Spinal cord (tissue), 10 donors: Measurements from ENCODE around the gene PEPD. TPM values are rescaled to one million over a fixed set of nuclear protein-coding genes. Genes with fewer than 3 reads are reported as not detected.

Experiments
- DNase-seq, 6 donors: peaks; one replicate each; pipeline versions ENCODE4 v3.0.0 to v3.0.0-alpha.2; 2013 to 2015; ENCODE audit warnings: low spot score in 6 of 6, low read depth in 4 of 6
- H3K27ac ChIP-seq: one replicate; pipeline ENCODE4 v1.5.1; 2013; ENCODE audit warnings: low read depth, low read length, control low read depth
- H3K27me3 ChIP-seq: one replicate; pipeline ENCODE4 v1.6.1; 2013; ENCODE audit warnings: low read length; ENCODE audit not compliant: control insufficient read depth, insufficient read depth
- H3K36me3 ChIP-seq: one replicate; pipeline ENCODE4 v1.6.1; 2013; ENCODE audit warnings: low read length; ENCODE audit not compliant: control insufficient read depth, insufficient read depth
- H3K4me1 ChIP-seq: one replicate; pipeline ENCODE4 v1.6.1; 2013; ENCODE audit warnings: low read length; ENCODE audit not compliant: control insufficient read depth, insufficient read depth
- H3K4me3 ChIP-seq: one replicate; pipeline ENCODE4 v1.5.1; 2013; ENCODE audit warnings: low read depth, low read length, control low read depth
- H3K9me3 ChIP-seq: one replicate; pipeline ENCODE4 v1.6.1; 2013; ENCODE audit warnings: low read length; ENCODE audit not compliant: control insufficient read depth, insufficient read depth
- WGBS: methylation state at CpG from one replicate; pipeline ENCODE4 v1.1.5; 2013; ENCODE audit warnings: missing lambda C conversion rate; ENCODE audit not compliant: insufficient coverage; 5-methylcytosine and 5-hydroxymethylcytosine counted together
- polyA plus RNA-seq, 2 donors: library from polyadenylated mRNA; unstranded; fragments of 120-200 nt; gene quantifications; one replicate each; pipeline ENCODE4 v1.2.1, GENCODE V29; 2013; ENCODE audit not compliant: insufficient read length in 2 of 2
- total RNA-seq, 2 donors: library from RNA; depleted of rRNA in 1 of 2; stranded (reverse); fragments of 120-200 nt in 1 of 2; fragments of >200 nt in 1 of 2; gene quantifications; one replicate each; pipeline versions ENCODE4 v1.2.3 to v1.2.4, GENCODE V29; 2013 to 2014
- donor health status: healthy.

The PEPD gene
- total and polyA plus RNA-seq, 4 donors: 30.0 to 62.6 (median 48.6) TPM

GRCh38 chr19:33363476-33363875 lies 158.1 kb downstream of the PEPD start:
- Histone ChIP-seq H3K4me1 (no peaks in the 10 kb centered on the region), H3K27me3 (no peaks in the 10 kb centered on the region), H3K4me3 (no peak overlapping the region), H3K36me3 (no peaks in the 10 kb centered on the region), H3K9me3 (no peaks in the 10 kb centered on the region), H3K27ac (no peak overlapping the region)
- DNase-seq: peak in 1 of 6 donors; percentile 53
- WGBS: 75% methylated on average over 5 of the region's 5 CpGs

GRCh38 chr19:33362508-33363228 lies 158.9 kb downstream of the PEPD start:
- no peaks in the 10 kb centered on the region for H3K9me3 ChIP-seq
- no peaks in the 10 kb centered on the region for H3K27me3 ChIP-seq
- WGBS: 87% methylated on average over 3 of the region's 6 CpGs
- H3K4me1 ChIP-seq: no peaks in the 10 kb centered on the region
- no peak overlapping the region for H3K4me3 ChIP-seq
- H3K36me3 ChIP-seq: no peaks in the 10 kb centered on the region
- no peak overlapping the region for H3K27ac ChIP-seq
- no peak for DNase-seq

- WGBS: no CpG with 5 or more reads among the region's 3 CpGs
- Histone ChIP-seq H3K27ac (no peak overlapping the region), H3K9me3 (peaks cover 2% of the 10 kb centered on the region), H3K4me3 (no peak overlapping the region), H3K36me3 (no peaks in the 10 kb centered on the region), H3K27me3 (no peaks in the 10 kb centered on the region), H3K4me1 (no peaks in the 10 kb centered on the region)
- DNase-seq: no peak
Measured at GRCh38 chr19:33359581-33359980, 162.0 kb downstream of the PEPD start.

GRCh38 chr19:33358408-33358807 lies 163.2 kb downstream of the PEPD start:
- no peak overlapping the region for H3K27ac ChIP-seq
- no peak overlapping the region for H3K4me3 ChIP-seq
- H3K9me3 ChIP-seq: peaks cover 2% of the 10 kb centered on the region
- H3K4me1 ChIP-seq: no peaks in the 10 kb centered on the region
- H3K27me3 ChIP-seq: no peaks in the 10 kb centered on the region
- no peaks in the 10 kb centered on the region for H3K36me3 ChIP-seq
- DNase-seq: no peak
- WGBS: 90% methylated on average over 5 of the region's 6 CpGs

- Histone ChIP-seq H3K9me3 (peaks cover 2% of the 10 kb centered on the region), H3K27ac (no peak overlapping the region), H3K4me3 (no peak overlapping the region), H3K27me3 (no peaks in the 10 kb centered on the region), H3K4me1 (no peaks in the 10 kb centered on the region), H3K36me3 (no peaks in the 10 kb centered on the region)
- no peak for DNase-seq
- 60% methylated on average over 1 of the region's 1 CpG for WGBS
Measured at GRCh38 chr19:33357556-33357955, 164.0 kb downstream of the PEPD start.

- DNase-seq: no peak
- no peaks in the 10 kb centered on the region for H3K27me3 ChIP-seq
- no peaks in the 10 kb centered on the region for H3K36me3 ChIP-seq
- no peaks in the 10 kb centered on the region for H3K4me1 ChIP-seq
- no peak overlapping the region for H3K4me3 ChIP-seq
- peaks cover 2% of the 10 kb centered on the region for H3K9me3 ChIP-seq
- no peak overlapping the region for H3K27ac ChIP-seq
- no CpG with 5 or more reads among the region's 2 CpGs for WGBS
Measured at GRCh38 chr19:33355535-33355934, 166.1 kb downstream of the PEPD start.

GRCh38 chr19:33350538-33351309 lies 170.9 kb downstream of the PEPD start:
- no peak overlapping the region for H3K4me3 ChIP-seq
- H3K4me1 ChIP-seq: no peaks in the 10 kb centered on the region
- peaks cover 2% of the 10 kb centered on the region for H3K27me3 ChIP-seq
- 82% methylated on average over 7 of the region's 12 CpGs for WGBS
- no peak overlapping the region for H3K27ac ChIP-seq
- H3K36me3 ChIP-seq: no peaks in the 10 kb centered on the region
- no peak for DNase-seq
- H3K9me3 ChIP-seq: peaks cover 2% of the 10 kb centered on the region

GRCh38 chr19:33349319-33350289 lies 172.0 kb downstream of the PEPD start:
- H3K27ac ChIP-seq: no peak overlapping the region
- no peaks in the 10 kb centered on the region for H3K36me3 ChIP-seq
- H3K9me3 ChIP-seq: no peaks in the 10 kb centered on the region
- no peak for DNase-seq
- no peak overlapping the region for H3K4me3 ChIP-seq
- H3K4me1 ChIP-seq: no peaks in the 10 kb centered on the region
- peaks cover 5% of the 10 kb centered on the region for H3K27me3 ChIP-seq
- WGBS: 100% methylated on average over 5 of the region's 12 CpGs

GRCh38 chr19:33348301-33349010 lies 173.1 kb downstream of the PEPD start:
- Histone ChIP-seq H3K27me3 (peaks cover 5% of the 10 kb centered on the region), H3K36me3 (no peaks in the 10 kb centered on the region), H3K4me1 (peaks cover 4% of the 10 kb centered on the region), H3K4me3 (no peak overlapping the region), H3K27ac (no peak overlapping the region), H3K9me3 (no peaks in the 10 kb centered on the region)
- DNase-seq: no peak
- WGBS: 88% methylated on average over 7 of the region's 12 CpGs
